Measurements from ENCODE around the gene NDUFA1. TPM values are rescaled to one million over a fixed set of nuclear protein-coding genes. Genes with fewer than 3 reads are reported as not detected.
"Not testable (repeated sequence)": the region's sequence is repeated elsewhere in the genome, so short reads cannot be mapped to it uniquely, and the experiment has no call there.

NDUFA1 gene
- total and polyA plus RNA-seq, 10 of the 15 experiments (the other 5 are each of a cell fraction or from before 2014, with no cell fraction given), result 113 to 1,113 (median 306) TPM

- 0 out of 2 replicates have a peak, but pooled peaks have one; percentile 29 for TF ChIP-seq RELB (IDR thresholded peaks at IDR 0.05; ENCODE audit: low read depth)
- TF ChIP-seq TCF3 (IDR thresholded peaks at IDR 0.05; ENCODE audit: borderline replicate concordance, insufficient read depth, low read depth, low read length), result 0 out of 2 replicates have a peak, but pooled peaks have one; percentile 32
- peak; percentile 39; the same call in 1 of the 2 replicates for TF ChIP-seq CHD2 (IDR thresholded peaks at IDR 0.05; ENCODE audit: borderline replicate concordance, low read depth, low read length)
- TF ChIP-seq, protein P1, sequence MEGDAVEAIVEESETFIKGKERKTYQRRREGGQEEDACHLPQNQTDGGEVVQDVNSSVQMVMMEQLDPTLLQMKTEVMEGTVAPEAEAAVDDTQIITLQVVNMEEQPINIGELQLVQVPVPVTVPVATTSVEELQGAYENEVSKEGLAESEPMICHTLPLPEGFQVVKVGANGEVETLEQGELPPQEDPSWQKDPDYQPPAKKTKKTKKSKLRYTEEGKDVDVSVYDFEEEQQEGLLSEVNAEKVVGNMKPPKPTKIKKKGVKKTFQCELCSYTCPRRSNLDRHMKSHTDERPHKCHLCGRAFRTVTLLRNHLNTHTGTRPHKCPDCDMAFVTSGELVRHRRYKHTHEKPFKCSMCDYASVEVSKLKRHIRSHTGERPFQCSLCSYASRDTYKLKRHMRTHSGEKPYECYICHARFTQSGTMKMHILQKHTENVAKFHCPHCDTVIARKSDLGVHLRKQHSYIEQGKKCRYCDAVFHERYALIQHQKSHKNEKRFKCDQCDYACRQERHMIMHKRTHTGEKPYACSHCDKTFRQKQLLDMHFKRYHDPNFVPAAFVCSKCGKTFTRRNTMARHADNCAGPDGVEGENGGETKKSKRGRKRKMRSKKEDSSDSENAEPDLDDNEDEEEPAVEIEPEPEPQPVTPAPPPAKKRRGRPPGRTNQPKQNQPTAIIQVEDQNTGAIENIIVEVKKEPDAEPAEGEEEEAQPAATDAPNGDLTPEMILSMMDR (IDR thresholded peaks at IDR 0.05 in 2 of 3, conservative IDR thresholded peaks at IDR 0.05 in 1 of 3; ENCODE audit: control insufficient read depth in 2 of 3, extremely low read depth in 1 of 3, insufficient read depth in 1 of 3, low read depth in 3 of 3, low read length in 3 of 3), result no peak
These were observed at the start of gene NDUFA1, which contains the start of gene RNF113A (continued) for GRCh38 chrX:119871599-119872395.

- H3K27me3 ChIP-seq (replicated peaks in 1 of 2; ENCODE audit: control insufficient read depth in 2 of 2, insufficient read depth in 2 of 2, low read length in 1 of 2); H4K20me1 ChIP-seq (ENCODE audit: control insufficient read depth, insufficient read depth); H3K4me2 ChIP-seq (ENCODE audit: control insufficient read depth, insufficient read depth); BruUV-seq (replicated peaks); DNase-seq (ENCODE audit: low read depth, low spot score); H3K79me2 ChIP-seq (ENCODE audit: control insufficient read depth, insufficient read depth, low read length); FAIRE-seq; H2AFZ ChIP-seq (ENCODE audit: control insufficient read depth, low read depth, low read length); CTCF ChIA-PET; H3K9me3 ChIP-seq (replicated peaks; ENCODE audit: control insufficient read depth, insufficient read depth, low read length); RAD21 ChIA-PET (ENCODE audit: unreplicated experiment); H3K27ac ChIP-seq (ENCODE audit: control insufficient read depth, insufficient read depth); H3K9ac ChIP-seq (ENCODE audit: control insufficient read depth, insufficient read depth, low read length); H3K4me1 ChIP-seq (ENCODE audit: control insufficient read depth, insufficient read depth, low read length); POLR2A ChIA-PET; in situ Hi-C loops (cut with MboI); H3K36me3 ChIP-seq (ENCODE audit: control insufficient read depth in 2 of 2, insufficient read depth in 2 of 2, low read length in 1 of 2); ATAC-seq; intact Hi-C loops (cut with micrococcal nuclease; ENCODE audit: unreplicated experiment); H3K4me3 ChIP-seq: not testable (repeated sequence)
- 20% methylated on average over 2 of the region's 5 CpGs for WGBS (ENCODE audit: insufficient coverage, insufficient replicate concordance, low lambda C conversion rate, missing lambda C conversion rate)
- SMC1A ChIA-PET (ENCODE audit: uncharacterized antibody, unreplicated experiment), result interaction anchor here (0.9 kb wide), 1 partner anchor 39 kb away, joined by 3 read pairs; no protein-coding TSS in a partner anchor
These were observed 47.4 kb upstream of the NDUFA1 start for GRCh38 chrX:119824221-119824620.
